Liver (tissue), 9 donors: ENCODE data around the gene CABP4. TPM values are rescaled to one million over a fixed set of nuclear protein-coding genes. Genes with fewer than 3 reads are reported as not detected.

Experiments used
- DNase-seq: peaks from one replicate; pipeline ENCODE4 v3.0.0-alpha.2; 2017; ENCODE audit warnings: low spot score
- H3K27ac ChIP-seq, 2 donors: one replicate each; pipeline ENCODE4 v1.7.0; 2013; ENCODE audit warnings: inconsistent platforms in 2 of 2, low read length in 2 of 2, control low read depth in 1 of 2, low read depth in 1 of 2, mild to moderate bottlenecking in 1 of 2
- H3K27me3 ChIP-seq, 4 donors: one replicate each; pipeline versions ENCODE4 v1.6.1 to v1.7.0; 2013; ENCODE audit warnings: low read length in 3 of 4, inconsistent platforms in 1 of 4, mild to moderate bottlenecking in 1 of 4, moderate library complexity in 1 of 4; ENCODE audit not compliant: control insufficient read depth in 4 of 4, insufficient read depth in 4 of 4
- H3K36me3 ChIP-seq, 4 donors: one replicate each; pipeline versions ENCODE4 v1.6.1 to v1.7.0; 2013; ENCODE audit warnings: low read length in 3 of 4, mild to moderate bottlenecking in 3 of 4, low read depth in 1 of 4, moderate library complexity in 1 of 4; ENCODE audit not compliant: control insufficient read depth in 4 of 4, insufficient read depth in 3 of 4
- H3K4me1 ChIP-seq, 4 donors: one replicate each; pipeline versions ENCODE4 v1.6.1 to v1.7.0; 2013; ENCODE audit warnings: low read length in 3 of 4, mild to moderate bottlenecking in 3 of 4, moderate library complexity in 1 of 4; ENCODE audit not compliant: control insufficient read depth in 4 of 4, insufficient read depth in 4 of 4
- H3K4me3 ChIP-seq, 3 donors: one replicate each; pipeline versions ENCODE4 v1.6.1 to v1.7.0; 2013; ENCODE audit warnings: low read length in 3 of 3, control low read depth in 1 of 3, low read depth in 1 of 3, mild to moderate bottlenecking in 1 of 3
- H3K9ac ChIP-seq, 2 donors: one replicate each; pipeline ENCODE4 v1.7.0; 2013; ENCODE audit warnings: low read length in 2 of 2, mild to moderate bottlenecking in 2 of 2, moderate library complexity in 2 of 2, control low read depth in 1 of 2, low read depth in 1 of 2
- H3K9me3 ChIP-seq, 4 donors: one replicate each; pipeline versions ENCODE4 v1.6.1 to v1.7.0; 2013; ENCODE audit warnings: low read length in 3 of 4; ENCODE audit not compliant: control insufficient read depth in 4 of 4
- CTCF ChIP-seq: fragments of 150-350 bp; IDR thresholded peaks from 2 replicates; pipeline ENCODE4 v1.5.1; 2017; ENCODE audit warnings: improper control_type of control experiment, low read depth, low read length; ENCODE audit not compliant: missing input control
- FOXA1 ChIP-seq: IDR thresholded peaks from 2 replicates; pipeline ENCODE4 v1.6.1; 2016; ENCODE audit warnings: antibody characterized with exemption
- GABPA ChIP-seq, 2 donors: IDR thresholded peaks in 1 of 2; conservative IDR thresholded peaks in 1 of 2; 2 replicates each; pipeline ENCODE4 v1.6.1; 2016; ENCODE audit warnings: antibody characterized with exemption in 2 of 2, mild to moderate bottlenecking in 1 of 2, moderate library complexity in 1 of 2
- HNF4A ChIP-seq, 2 donors: conservative IDR thresholded peaks; 2 replicates each; pipeline ENCODE4 v1.6.1; 2016; ENCODE audit warnings: antibody characterized with exemption in 2 of 2, mild to moderate bottlenecking in 2 of 2
- JUND ChIP-seq, 2 donors: IDR thresholded peaks; 2 replicates each; pipeline ENCODE4 v1.6.1; 2016; ENCODE audit warnings: antibody characterized with exemption in 2 of 2
- RAD21 ChIP-seq, 2 donors: IDR thresholded peaks; 2 replicates each; pipeline ENCODE4 v1.6.1; 2016; ENCODE audit warnings: antibody characterized with exemption in 2 of 2, mild to moderate bottlenecking in 2 of 2
- RXRA ChIP-seq, 2 donors: IDR thresholded peaks; 2 replicates each; pipeline ENCODE4 v1.6.1; 2017 to 2018; ENCODE audit warnings: antibody characterized with exemption in 2 of 2, mild to moderate bottlenecking in 1 of 2
- SP1 ChIP-seq: IDR thresholded peaks from 2 replicates; pipeline ENCODE4 v1.6.1; 2018; ENCODE audit warnings: antibody characterized with exemption, mild to moderate bottlenecking
- TAF1 ChIP-seq: conservative IDR thresholded peaks from 2 replicates; pipeline ENCODE4 v1.6.1; 2016; ENCODE audit warnings: antibody characterized with exemption, mild to moderate bottlenecking
- YY1 ChIP-seq: IDR thresholded peaks from 2 replicates; pipeline ENCODE4 v1.6.1; 2016; ENCODE audit warnings: antibody characterized with exemption, mild to moderate bottlenecking
- WGBS: extraction: QIAGEN DNeasy Blood & Tissue Kit; methylation state at CpG from one replicate; pipeline ENCODE4 v1.1.7; 2013; 5-methylcytosine and 5-hydroxymethylcytosine counted together
- polyA plus RNA-seq, 2 donors: library from polyadenylated mRNA; stranded (reverse) in 1 of 2; unstranded in 1 of 2; fragments of 200-250 nt in 1 of 2; fragments of >200 nt in 1 of 2; fragmentation: Nextera tagmentation in 1 of 2; extraction: Ambion mirVana in 1 of 2; gene quantifications; one replicate each; pipeline versions ENCODE4 v1.2.1 to v1.2.3, GENCODE V29; 2013 to 2015
- total RNA-seq, 2 donors: library from RNA; depleted of rRNA; stranded (reverse); fragments of >200 nt; gene quantifications; one replicate each; pipeline ENCODE4 v1.2.3, GENCODE V29; 2014
- TF ChIP-seq, protein P1 (sequence below): IDR thresholded peaks from 2 replicates; pipeline ENCODE4 v1.6.1; 2016; ENCODE audit warnings: antibody characterized with exemption
- donor health status: healthy.
- donor health status: healthy.
- donor health status: healthy.
- donor health status: healthy.
- donor health status: healthy.

CABP4 gene
- total and polyA plus RNA-seq, 4 donors: 0.85 to 2.9 (median 1.6) TPM

DNA sequence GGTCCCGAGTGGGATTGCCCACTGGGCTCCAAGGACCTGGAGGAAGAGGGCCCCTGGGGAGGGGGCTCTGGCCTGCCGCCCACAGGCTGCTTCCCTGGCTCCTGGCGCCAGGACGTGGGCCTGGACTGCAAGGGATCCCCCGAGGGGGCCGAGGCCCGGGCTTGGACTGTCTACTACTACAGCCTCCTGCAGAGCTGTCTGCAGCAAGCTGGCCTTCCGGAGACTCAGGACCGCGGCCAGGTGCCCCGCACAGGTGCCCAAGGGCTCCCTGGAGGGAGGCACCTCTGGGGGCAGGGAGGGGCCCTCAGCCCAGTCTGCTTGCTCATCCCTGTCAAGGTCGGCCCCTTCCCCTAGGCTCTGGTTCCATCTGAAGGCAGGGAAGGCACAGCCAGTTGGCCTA is 37.7 kb upstream of the CABP4 start:
- H3K36me3 ChIP-seq: no peaks in the 10 kb centered on the region
- peaks cover 21 to 38% (median 28%) of the 10 kb centered on the region in 4 donors for H3K4me1 ChIP-seq
- H3K27ac ChIP-seq: no peak overlapping the region
- no peak for DNase-seq
- H3K9ac ChIP-seq: no peak overlapping the region
- no peaks in the 10 kb centered on the region for H3K9me3 ChIP-seq
- 92% methylated on average over 12 of the region's 12 CpGs for WGBS
- TF ChIP-seq YY1: no peak
- no peak for TF ChIP-seq JUND (IDR thresholded peaks at IDR 0.05)
- no peaks in the 10 kb centered on the region for H3K27me3 ChIP-seq
- H3K4me3 ChIP-seq: no peak overlapping the region

- Histone ChIP-seq H3K4me1 (peaks cover 21 to 38% (median 28%) of the 10 kb centered on the region in 4 donors), H3K4me3 (no peak overlapping the region), H3K36me3 (no peaks in the 10 kb centered on the region), H3K9me3 (no peaks in the 10 kb centered on the region), H3K27me3 (no peaks in the 10 kb centered on the region), H3K27ac (peak overlapping the region; percentile 23 to 28), H3K9ac (peak overlapping the region in 1 of 2 donors; percentile 27)
- TF ChIP-seq TAF1: no peak
- no peak for TF ChIP-seq SP1
- TF ChIP-seq RXRA (IDR thresholded peaks at IDR 0.05): peak; percentile 12 to 46
- TF ChIP-seq HNF4A (conservative IDR thresholded peaks at IDR 0.05): no peak
- TF ChIP-seq CTCF: no peak
- TF ChIP-seq RAD21 (IDR thresholded peaks at IDR 0.05): no peak
- TF ChIP-seq JUND (IDR thresholded peaks at IDR 0.05): no peak
- no peak for TF ChIP-seq FOXA1
- WGBS: 46% methylated on average over 26 of the region's 26 CpGs
- DNase-seq: no peak
Measured at GRCh38 chr11:67418476-67419281, 36.5 kb upstream of the CABP4 start.

GRCh38 chr11:67419325-67420049 is 35.7 kb upstream of the CABP4 start:
- Histone ChIP-seq H3K9ac (no peak overlapping the region), H3K4me3 (no peak overlapping the region)

More at GRCh38 chr11:67419325-67420049, 35.7 kb upstream of the CABP4 start:
- WGBS: 94% methylated on average over 21 of the region's 21 CpGs
- Histone ChIP-seq H3K9me3 (no peaks in the 10 kb centered on the region), H3K27me3 (no peaks in the 10 kb centered on the region), H3K4me1 (peaks cover 21 to 38% (median 28%) of the 10 kb centered on the region in 4 donors), H3K27ac (peak overlapping the region in 1 of 2 donors; percentile 23), H3K36me3 (no peaks in the 10 kb centered on the region)
- no peak for DNase-seq
- TF ChIP-seq, protein P1, sequence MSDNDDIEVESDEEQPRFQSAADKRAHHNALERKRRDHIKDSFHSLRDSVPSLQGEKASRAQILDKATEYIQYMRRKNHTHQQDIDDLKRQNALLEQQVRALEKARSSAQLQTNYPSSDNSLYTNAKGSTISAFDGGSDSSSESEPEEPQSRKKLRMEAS: no peak
- no peak for TF ChIP-seq GABPA (IDR thresholded peaks at IDR 0.05 in 1 of 2, conservative IDR thresholded peaks at IDR 0.05 in 1 of 2)
